H1 (cell line): ENCODE results near the gene LCN12. TPM values are rescaled to one million over a fixed set of nuclear protein-coding genes. Genes with fewer than 3 reads are reported as not detected.

Experiments used
- CTCF ChIA-PET: fragments of 300-600 bp; sonication (Branson Sonifier 250); formaldehyde crosslinking; loops from one replicate; lab custom pipeline; 2021; ENCODE audit not compliant: partially characterized antibody; lab: Charles Lee
- POLR2A ChIA-PET: fragments of 300-600 bp; sonication (Branson Sonifier 250); formaldehyde crosslinking; loops from one replicate; lab custom pipeline; 2021; ENCODE audit warnings: inconsistent platforms; ENCODE audit not compliant: partially characterized antibody; lab: Charles Lee
- DNase-seq, 2 experiments: peaks; one replicate each; pipeline versions ENCODE4 v3.0.0 to v3.0.0-alpha.2; 2010 to 2022; ENCODE audit warnings: low spot score in 2 of 2, low read depth in 1 of 2, mixed read lengths in 1 of 2
- FAIRE-seq: peaks from 2 replicates; lab custom pipeline; 2011; peaks lifted over from hg19 to GRCh38; lab: Jason Lieb, UNC
- H2AFZ ChIP-seq: 2 replicates; pipeline ENCODE4 v1.8.1; 2012; ENCODE audit warnings: low read length, inconsistent platforms
- H2AK5ac ChIP-seq: 2 replicates; pipeline ENCODE4 v1.6.1; 2013; ENCODE audit warnings: low read depth, low read length
- H2BK120ac ChIP-seq: replicated peaks from 2 replicates; pipeline ENCODE3; 2013; ENCODE audit warnings: low read depth, low read length, inconsistent platforms
- H2BK12ac ChIP-seq: 2 replicates; pipeline ENCODE4 v1.6.1; 2013; ENCODE audit warnings: low read depth, low read length
- H2BK15ac ChIP-seq: 2 replicates; pipeline ENCODE4 v1.6.1; 2013; ENCODE audit warnings: low read length
- H2BK20ac ChIP-seq: 2 replicates; pipeline ENCODE4 v1.6.1; 2013; ENCODE audit warnings: low read length
- H2BK5ac ChIP-seq: 2 replicates; pipeline ENCODE4 v1.6.1; 2013; ENCODE audit warnings: low read depth, low read length
- H3K14ac ChIP-seq: 2 replicates; pipeline ENCODE4 v1.6.1; 2013; ENCODE audit warnings: inconsistent platforms; ENCODE audit not compliant: insufficient read length
- H3K18ac ChIP-seq: 2 replicates; pipeline ENCODE4 v1.6.1; 2013; ENCODE audit warnings: low read length; ENCODE audit errors: extremely low read depth
- H3K23ac ChIP-seq: 2 replicates; pipeline ENCODE4 v1.6.1; 2013; ENCODE audit warnings: inconsistent platforms; ENCODE audit not compliant: insufficient read length
- H3K23me2 ChIP-seq: 2 replicates; pipeline ENCODE4 v1.6.1; 2013; ENCODE audit warnings: low read depth, low read length
- H3K27ac ChIP-seq: 2 replicates; pipeline ENCODE4 v1.6.1; 2011; ENCODE audit warnings: low read depth, low read length, inconsistent platforms
- H3K27me3 ChIP-seq, 4 experiments: replicated peaks in 1 of 4; 1 replicate in 1 of 4; 2 replicates in 3 of 4; pipeline versions ENCODE4 v1.6.1 to v1.8.1; 2011 to 2013; ENCODE audit warnings: low read length in 3 of 4, mild to moderate bottlenecking in 3 of 4, inconsistent platforms in 2 of 4, mixed read lengths in 2 of 4, moderate library complexity in 1 of 4; ENCODE audit not compliant: control insufficient read depth in 3 of 4, insufficient read depth in 3 of 4; ENCODE audit errors: extremely low read depth in 1 of 4
- H3K36me3 ChIP-seq, 4 experiments: 2 replicates each; pipeline versions ENCODE4 v1.6.1 to v1.8.1; 2011 to 2013; ENCODE audit warnings: mild to moderate bottlenecking in 4 of 4, low read length in 3 of 4, moderate library complexity in 2 of 4, control low read depth in 1 of 4, inconsistent platforms in 1 of 4; ENCODE audit not compliant: insufficient read depth in 4 of 4, control insufficient read depth in 2 of 4
- H3K4ac ChIP-seq: replicated peaks from 2 replicates; pipeline ENCODE3; 2013; ENCODE audit warnings: low read length, low read depth, mixed read lengths, inconsistent platforms; ENCODE audit not compliant: insufficient read length
- H3K4me1 ChIP-seq, 4 experiments: replicated peaks in 1 of 4; 1 replicate in 1 of 4; 2 replicates in 3 of 4; pipeline versions ENCODE4 v1.6.1 to v1.8.1; 2011 to 2013; ENCODE audit warnings: low read length in 3 of 4, inconsistent platforms in 2 of 4, mixed read lengths in 1 of 4; ENCODE audit not compliant: insufficient read depth in 4 of 4, control insufficient read depth in 3 of 4
- H3K4me2 ChIP-seq, 2 experiments: 2 replicates each; pipeline versions ENCODE4 v1.6.1 to v1.8.1; 2011 to 2013; ENCODE audit warnings: low read depth in 2 of 2, low read length in 2 of 2, control low read depth in 1 of 2, inconsistent platforms in 1 of 2, mild to moderate bottlenecking in 1 of 2; ENCODE audit not compliant: insufficient read depth in 1 of 2
- H3K4me3 ChIP-seq, 4 experiments: fragments of 200-600, 300-600 bp in 1 of 4; sonication (generic), shearing (Covaris generic), sonication (Bioruptor Twin) in 1 of 4; 2 replicates each; pipeline versions ENCODE4 v1.5.1 to v1.8.1; 2011 to 2016; ENCODE audit warnings: low read length in 4 of 4, low read depth in 3 of 4, control low read depth in 2 of 4, inconsistent platforms in 2 of 4, mild to moderate bottlenecking in 2 of 4, mixed read lengths in 1 of 4, moderate library complexity in 1 of 4; ENCODE audit not compliant: insufficient read depth in 2 of 4; ENCODE audit errors: extremely low read depth in 1 of 4
- H3K56ac ChIP-seq: replicated peaks from 2 replicates; pipeline ENCODE3; 2013; ENCODE audit warnings: low read depth, mild to moderate bottlenecking, mixed read lengths, low read length, inconsistent platforms; ENCODE audit not compliant: insufficient read length
- H3K79me1 ChIP-seq: 2 replicates; pipeline ENCODE4 v1.6.1; 2013; ENCODE audit warnings: low read depth, low read length, control low read depth
- H3K79me2 ChIP-seq, 2 experiments: 2 replicates each; pipeline versions ENCODE4 v1.6.1 to v1.8.1; 2012 to 2013; ENCODE audit warnings: low read length in 2 of 2, mild to moderate bottlenecking in 2 of 2, inconsistent platforms in 1 of 2; ENCODE audit not compliant: insufficient read depth in 2 of 2, control insufficient read depth in 1 of 2
- H3K9ac ChIP-seq, 4 experiments: replicated peaks in 1 of 4; 1 replicate in 1 of 4; 2 replicates in 3 of 4; pipeline versions ENCODE4 v1.6.1 to v1.8.1; 2011 to 2013; ENCODE audit warnings: low read depth in 3 of 4, low read length in 3 of 4, control low read depth in 2 of 4, mild to moderate bottlenecking in 2 of 4, moderate library complexity in 2 of 4, inconsistent platforms in 1 of 4; ENCODE audit errors: extremely low read depth in 1 of 4
- H3K9me3 ChIP-seq, 2 experiments: 2 replicates each; pipeline versions ENCODE4 v1.6.1 to v1.8.1; 2012 to 2013; ENCODE audit warnings: mild to moderate bottlenecking in 2 of 2, moderate library complexity in 2 of 2, control low read depth in 1 of 2, inconsistent platforms in 1 of 2, low read depth in 1 of 2, low read length in 1 of 2, mixed read lengths in 1 of 2; ENCODE audit not compliant: insufficient read depth in 2 of 2
- H4K20me1 ChIP-seq, 2 experiments: replicated peaks in 1 of 2; 2 replicates each; pipeline versions ENCODE3 to v1.8.1; 2011 to 2013; ENCODE audit warnings: inconsistent platforms in 2 of 2, low read length in 2 of 2, mild to moderate bottlenecking in 1 of 2; ENCODE audit not compliant: insufficient read depth in 2 of 2, control insufficient read depth in 1 of 2
- H4K5ac ChIP-seq: 2 replicates; pipeline ENCODE4 v1.6.1; 2013; ENCODE audit warnings: low read length, low read depth, mixed read lengths, inconsistent platforms; ENCODE audit not compliant: insufficient read length
- H4K8ac ChIP-seq: 2 replicates; pipeline ENCODE4 v1.8.0; 2013; ENCODE audit warnings: mild to moderate bottlenecking, moderate library complexity, low read length, inconsistent platforms; ENCODE audit not compliant: insufficient read depth; ENCODE audit errors: extremely low read depth
- H4K91ac ChIP-seq: replicated peaks from 2 replicates; pipeline ENCODE3; 2013; ENCODE audit warnings: low read length, mixed read lengths, inconsistent platforms; ENCODE audit not compliant: insufficient read length
- CHD1 ChIP-seq: IDR thresholded peaks from 2 replicates; pipeline ENCODE4 v1.6.1; 2012; ENCODE audit warnings: low read depth, low read length, improper control_type of control experiment
- E2F6 ChIP-seq: IDR thresholded peaks from 2 replicates; pipeline ENCODE4 v1.6.1; 2012; ENCODE audit warnings: inconsistent platforms
- NANOG ChIP-seq: IDR thresholded peaks from 2 replicates; pipeline ENCODE4 v1.6.1; 2011; ENCODE audit warnings: low read length, low read depth, mild to moderate bottlenecking, inconsistent platforms; ENCODE audit not compliant: insufficient read depth, poor library complexity, severe bottlenecking
- NRF1 ChIP-seq: IDR thresholded peaks from 2 replicates; pipeline ENCODE4 v1.6.1; 2011; ENCODE audit warnings: mild to moderate bottlenecking, low read depth, low read length, improper control_type of control experiment
- SIX5 ChIP-seq: IDR thresholded peaks from 2 replicates; pipeline ENCODE4 v1.6.1; 2011; ENCODE audit warnings: mild to moderate bottlenecking, low read depth, low read length
- whole genome bisulfite sequencing, 2 experiments: shearing (Covaris generic) in 1 of 2; methylation state at CpG; one replicate each; pipeline versions ENCODE4 v1.1.6 to v1.1.7; 2013 to 2015; ENCODE audit warnings: low lambda C conversion rate in 2 of 2, mixed read lengths in 2 of 2, inconsistent platforms in 1 of 2, low coverage in 1 of 2, missing lambda C conversion rate in 1 of 2; ENCODE audit not compliant: insufficient replicate concordance in 2 of 2, insufficient coverage in 1 of 2, insufficient read length in 1 of 2; ENCODE audit errors: extremely low coverage in 1 of 2, missing lambda C conversion rate in 1 of 2; 5-methylcytosine and 5-hydroxymethylcytosine counted together
- polyA plus RNA-seq, 7 experiments: library from polyadenylated mRNA; depleted of rRNA in 3 of 7; stranded (reverse) in 5 of 7; unstranded in 2 of 7; fragments of >200 nt in 5 of 7; fragments of 200-250 nt in 2 of 7; gene quantifications; 1 replicate in 5 of 7; 2 replicates in 1 of 7; 4 replicates in 1 of 7; pipeline versions ENCODE4 v1.2.1 to v1.2.3, GENCODE V29; 2011 to 2013; ENCODE audit warnings: missing spikeins in 2 of 7, mixed read lengths in 2 of 7
- total RNA-seq: library from RNA; stranded (reverse); fragmentation: NEBNext Ultra II Directional; extraction: Animal tissue kit (Norgen Biotek cat#: 25700); gene quantifications from 2 replicates; pipeline ENCODE4 v1.2.1, GENCODE V29; 2021

Gene LCN12
- total and polyA plus RNA-seq, 2 of the 8 experiments (the other 6 are each of a cell fraction or from before 2014, with no cell fraction given), result 1.1 to 1.7 TPM

- H2BK120ac ChIP-seq, result no peak overlapping the region
- no peak overlapping the region for H3K4ac ChIP-seq
- H2AFZ ChIP-seq, result no peak overlapping the region
- no peak for TF ChIP-seq NANOG
- TF ChIP-seq E2F6, result no peak
- no peak for TF ChIP-seq NRF1
- TF ChIP-seq SIX5, result no peak
- TF ChIP-seq CHD1, result no peak
- H3K27ac ChIP-seq, result no peak overlapping the region
- H4K5ac ChIP-seq, result no peak overlapping the region
- H3K4me3 ChIP-seq, result no peak overlapping the region
- no peak overlapping the region for H3K4me2 ChIP-seq
- H3K9ac ChIP-seq, result no peak overlapping the region
- peak overlapping the region; percentile 15 for H4K91ac ChIP-seq
- H2BK15ac ChIP-seq, result no peak overlapping the region
- H3K27me3 ChIP-seq, result no peaks in the 10 kb centered on the region
- H2BK20ac ChIP-seq, result no peak overlapping the region
- no peak overlapping the region for H3K23ac ChIP-seq
- ChIA-PET POLR2A (no interaction called here), CTCF (interaction anchor here (1.0 to 9.4 kb wide), 7 partner anchors 7 to 318 kb away, joined by 3 to 38 read pairs (median 4); partner anchors contain the start of genes C8G and CLIC3)
- H3K18ac ChIP-seq, result no peak overlapping the region
- H2BK5ac ChIP-seq, result no peak overlapping the region
- H3K36me3 ChIP-seq, result no peaks in the 10 kb centered on the region
- H3K79me1 ChIP-seq, result no peaks in the 10 kb centered on the region
- peaks cover 0 to 7% (median 4%) of the 10 kb centered on the region in 4 experiments; a peak in 4 of 7 replicates for H3K4me1 ChIP-seq
- H4K20me1 ChIP-seq, result no peaks in the 10 kb centered on the region
- H3K9me3 ChIP-seq, result no peaks in the 10 kb centered on the region
- no peak for DNase-seq
- no peaks in the 10 kb centered on the region for H3K23me2 ChIP-seq
- WGBS, 2 experiments, result 87% methylated on average over 7 of the region's 17 CpGs; no CpG with 5 or more reads in 1 of the 2 experiments
- 0 out of 2 replicates have a peak overlapping the region, but pooled peaks have one; percentile 27 for H2BK12ac ChIP-seq
- no peak for FAIRE-seq
- no peak overlapping the region for H3K14ac ChIP-seq
- no peak overlapping the region for H2AK5ac ChIP-seq
- no peak overlapping the region for H4K8ac ChIP-seq
- H3K56ac ChIP-seq, result no peak overlapping the region
- no peaks in the 10 kb centered on the region for H3K79me2 ChIP-seq
Observed at GRCh38 chr9:136969150-136969549, 17.1 kb downstream of the LCN12 start.
